Stomach smooth muscle (tissue), 2 donors: Measurements from ENCODE around the gene MYO5B.
"Not testable (repeated sequence)": the region's sequence is repeated elsewhere in the genome, so short reads cannot be mapped to it uniquely, and the experiment has no call there.

ENCODE experiments used
- H3K27ac ChIP-seq: one replicate; pipeline ENCODE4 v1.7.0; 2013; ENCODE audit warnings: mild to moderate bottlenecking, low read length, inconsistent platforms
- H3K27me3 ChIP-seq, 2 donors: one replicate each; pipeline ENCODE4 v1.7.0; 2013; ENCODE audit warnings: low read length in 2 of 2; ENCODE audit not compliant: insufficient read depth in 2 of 2, control insufficient read depth in 1 of 2
- H3K36me3 ChIP-seq, 2 donors: one replicate each; pipeline ENCODE4 v1.7.0; 2013; ENCODE audit warnings: low read length in 2 of 2; ENCODE audit not compliant: control insufficient read depth in 2 of 2, insufficient read depth in 2 of 2
- H3K4me1 ChIP-seq: one replicate; pipeline ENCODE4 v1.7.0; 2013; ENCODE audit warnings: low read length; ENCODE audit not compliant: control insufficient read depth, insufficient read depth
- H3K4me3 ChIP-seq, 2 donors: one replicate each; pipeline ENCODE4 v1.7.0; 2013; ENCODE audit warnings: low read length in 2 of 2
- H3K9ac ChIP-seq, 2 donors: one replicate each; pipeline ENCODE4 v1.7.0; 2013; ENCODE audit warnings: low read length in 2 of 2, mild to moderate bottlenecking in 1 of 2
- H3K9me3 ChIP-seq, 2 donors: one replicate each; pipeline ENCODE4 v1.7.0; 2013; ENCODE audit warnings: low read length in 2 of 2; ENCODE audit not compliant: control insufficient read depth in 2 of 2
- donor health status: healthy.
- donor health status: Pancreatic carcinoma.

Gene MYO5B

DNA sequence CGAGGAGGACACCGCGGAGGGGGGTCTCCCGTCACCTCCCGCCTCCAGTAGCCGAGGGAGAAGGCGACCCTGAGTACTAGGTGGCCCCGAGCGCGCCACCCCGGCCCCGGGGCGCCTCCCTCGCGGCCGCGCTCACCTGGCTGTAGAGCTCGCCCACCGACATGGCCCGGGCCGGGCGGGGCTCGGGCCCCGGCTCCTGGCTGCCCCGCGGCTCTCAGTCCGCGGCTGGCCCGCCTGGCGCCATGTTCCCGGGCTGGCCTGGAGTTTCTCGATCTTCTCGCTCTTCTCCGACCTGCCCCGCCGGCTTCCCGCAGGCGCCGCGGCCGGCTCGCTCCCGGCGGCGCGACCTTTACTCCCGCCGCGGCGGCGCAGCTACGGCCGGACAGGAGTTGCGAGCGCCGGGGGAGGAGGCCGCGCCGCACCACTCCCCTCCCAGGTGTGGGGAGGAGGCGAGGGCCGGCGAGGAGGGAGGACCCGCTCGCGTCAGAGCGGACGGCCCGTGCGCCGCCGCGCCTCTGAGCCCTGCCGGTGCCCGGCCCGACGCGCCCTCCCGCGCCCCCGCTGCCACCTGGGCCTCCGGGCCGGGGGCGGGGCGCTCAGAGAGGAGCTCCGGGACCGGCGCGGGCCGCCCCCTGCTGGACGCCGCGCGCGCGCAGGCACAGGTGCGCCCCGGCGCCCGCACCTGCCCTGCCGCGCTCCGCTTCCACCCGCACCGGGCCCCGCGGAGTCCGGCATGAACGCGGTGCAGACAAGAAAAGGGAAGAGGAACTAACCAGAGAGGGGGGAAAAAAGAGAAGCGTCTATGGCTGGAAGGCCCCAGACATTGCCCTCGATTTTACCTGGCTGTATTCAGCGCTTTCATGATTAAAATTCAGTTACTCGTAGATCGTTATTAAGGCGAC lies at the start of gene MYO5B:
TSS of gene MYO5B (minus strand) at position 517 of the 902 bp plus-strand sequence. CDS start at position 163, 354 bp downstream.
- H3K4me1 ChIP-seq = peaks cover 8% of the 10 kb centered on the region
- H3K9ac ChIP-seq = no peak within 1 kb of the TSS
- no peaks in the 10 kb centered on the region for H3K36me3 ChIP-seq
- H3K9me3 ChIP-seq = no peaks in the 10 kb centered on the region
- no peak within 1 kb of the TSS for H3K27ac ChIP-seq
- peak within 1 kb of the TSS; percentile 34 to 65 for H3K4me3 ChIP-seq
- H3K27me3 ChIP-seq = peaks cover 42 to 56% of the 10 kb centered on the region in 2 donors

DNA sequence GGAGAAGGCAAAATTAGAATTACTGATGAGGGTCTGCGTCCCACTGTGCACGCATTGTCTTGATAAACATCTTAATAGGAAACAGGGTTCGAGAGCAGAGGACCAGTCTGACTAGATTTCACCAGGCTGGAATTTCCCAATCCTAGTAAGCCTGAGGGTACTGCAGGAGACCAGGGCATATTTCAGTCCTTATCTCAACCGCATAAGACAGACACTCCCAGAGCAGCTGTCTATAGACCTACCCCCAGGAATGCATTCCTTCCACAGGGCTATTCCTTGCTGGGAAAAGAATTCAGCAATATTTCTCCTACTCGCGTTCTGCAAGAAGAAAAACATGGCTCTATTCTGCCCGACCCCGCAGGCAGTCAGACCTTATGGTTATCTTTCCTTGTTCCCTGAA lies 46.8 kb upstream of the MYO5B start:
- not testable (repeated sequence) for H3K36me3 ChIP-seq, H3K27ac ChIP-seq, H3K4me3 ChIP-seq, H3K27me3 ChIP-seq, H3K4me1 ChIP-seq, H3K9ac ChIP-seq, H3K9me3 ChIP-seq

DNA sequence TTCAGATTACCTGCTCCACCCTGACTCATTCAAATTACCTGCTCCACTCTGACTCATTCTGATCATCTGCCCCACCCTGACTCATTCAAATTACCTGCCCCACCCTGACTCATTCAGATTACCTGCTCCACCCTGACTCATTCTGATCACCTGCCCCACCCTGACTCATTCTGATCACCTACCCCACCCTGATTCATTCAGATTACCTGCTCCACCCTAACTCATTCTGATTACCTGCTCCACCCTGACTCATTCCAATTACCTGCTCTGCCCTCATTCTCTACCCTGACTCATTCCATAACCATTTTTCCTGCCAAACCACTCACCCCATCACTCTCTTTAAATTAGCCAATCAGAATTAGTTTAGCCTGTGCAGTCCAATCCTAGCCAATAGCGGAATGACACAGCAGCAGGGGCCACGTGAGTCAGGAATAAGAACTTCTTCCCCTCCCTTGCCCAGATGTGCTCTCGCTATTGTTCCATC lies 45.2 kb upstream of the MYO5B start:
- no peaks in the 10 kb centered on the region for H3K27me3 ChIP-seq
- no peaks in the 10 kb centered on the region for H3K36me3 ChIP-seq
- peaks cover 0 to 2% of the 10 kb centered on the region in 2 donors for H3K9me3 ChIP-seq
- no peak overlapping the region for H3K9ac ChIP-seq
- no peaks in the 10 kb centered on the region for H3K4me1 ChIP-seq
- H3K27ac ChIP-seq = no peak overlapping the region
- H3K4me3 ChIP-seq = no peak overlapping the region

DNA sequence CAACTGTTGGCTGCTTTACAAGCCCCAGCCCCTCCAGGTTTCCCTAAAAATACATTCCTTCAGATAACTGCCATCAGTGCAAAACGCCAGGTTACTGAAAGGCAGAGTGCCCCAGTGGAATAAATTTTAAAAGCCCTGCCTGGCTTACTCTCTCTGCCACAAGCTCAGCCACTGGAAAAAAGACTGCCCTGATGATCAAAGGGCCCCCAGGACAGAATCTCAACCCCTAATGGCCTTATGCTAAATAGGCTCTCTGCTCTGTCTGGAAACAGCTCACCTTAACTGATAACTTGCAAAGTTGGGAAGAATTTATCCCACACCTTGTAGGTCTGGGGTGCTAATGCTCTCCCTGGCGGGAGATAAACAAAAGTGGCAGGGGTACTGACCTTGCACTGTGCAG lies 37.5 kb upstream of the MYO5B start:
- Histone ChIP-seq H3K9me3 (no peaks in the 10 kb centered on the region), H3K4me1 (no peaks in the 10 kb centered on the region), H3K27me3 (no peaks in the 10 kb centered on the region), H3K4me3 (no peak overlapping the region), H3K9ac (no peak overlapping the region), H3K27ac (no peak overlapping the region), H3K36me3 (no peaks in the 10 kb centered on the region)

DNA sequence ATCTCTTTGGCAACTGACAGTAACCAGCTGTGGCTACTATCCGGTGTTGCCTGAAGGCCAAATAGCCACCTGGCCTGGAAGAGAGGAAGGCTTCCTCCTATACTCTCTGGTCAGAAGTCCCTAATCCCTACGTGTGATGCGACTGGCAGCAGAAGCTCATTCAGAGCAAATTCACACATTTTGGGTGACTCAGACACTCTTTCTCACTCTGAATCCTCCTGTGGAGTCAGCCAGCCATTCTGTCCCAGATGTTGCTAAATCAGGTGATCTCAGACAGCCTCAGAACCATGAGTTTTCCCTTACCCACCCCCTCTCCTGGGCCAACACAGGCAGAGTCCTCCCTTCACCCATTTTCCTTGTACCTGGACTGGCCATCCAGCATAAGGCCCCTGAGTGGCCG lies 36.7 kb upstream of the MYO5B start:
- no peak overlapping the region for H3K4me3 ChIP-seq
- no peak overlapping the region for H3K27ac ChIP-seq
- H3K9me3 ChIP-seq = no peaks in the 10 kb centered on the region
- H3K9ac ChIP-seq = no peak overlapping the region
- no peaks in the 10 kb centered on the region for H3K36me3 ChIP-seq
- H3K27me3 ChIP-seq = no peaks in the 10 kb centered on the region
- H3K4me1 ChIP-seq = no peaks in the 10 kb centered on the region

DNA sequence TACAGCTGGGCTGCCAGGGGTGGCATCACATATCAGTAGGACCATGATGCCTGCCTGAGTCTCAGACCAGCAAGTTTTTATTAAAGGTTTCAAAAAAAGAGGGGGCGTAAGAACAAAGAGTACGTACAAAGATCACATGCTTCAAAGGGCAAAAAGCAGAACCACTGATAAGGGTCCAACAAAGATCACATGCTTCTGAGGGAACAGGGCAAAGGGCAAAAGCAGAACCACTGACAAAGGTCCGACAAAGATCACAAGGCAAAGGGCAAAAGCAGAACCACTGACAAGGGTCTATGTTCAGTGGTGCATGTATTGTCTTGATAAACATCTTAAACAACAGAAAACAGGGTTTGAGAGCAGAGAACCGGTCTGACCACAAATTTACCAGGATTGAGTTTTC lies 25.3 kb upstream of the MYO5B start:
- not testable (repeated sequence) for H3K9me3 ChIP-seq, H3K36me3 ChIP-seq, H3K4me3 ChIP-seq, H3K27ac ChIP-seq, H3K4me1 ChIP-seq, H3K27me3 ChIP-seq, H3K9ac ChIP-seq

DNA sequence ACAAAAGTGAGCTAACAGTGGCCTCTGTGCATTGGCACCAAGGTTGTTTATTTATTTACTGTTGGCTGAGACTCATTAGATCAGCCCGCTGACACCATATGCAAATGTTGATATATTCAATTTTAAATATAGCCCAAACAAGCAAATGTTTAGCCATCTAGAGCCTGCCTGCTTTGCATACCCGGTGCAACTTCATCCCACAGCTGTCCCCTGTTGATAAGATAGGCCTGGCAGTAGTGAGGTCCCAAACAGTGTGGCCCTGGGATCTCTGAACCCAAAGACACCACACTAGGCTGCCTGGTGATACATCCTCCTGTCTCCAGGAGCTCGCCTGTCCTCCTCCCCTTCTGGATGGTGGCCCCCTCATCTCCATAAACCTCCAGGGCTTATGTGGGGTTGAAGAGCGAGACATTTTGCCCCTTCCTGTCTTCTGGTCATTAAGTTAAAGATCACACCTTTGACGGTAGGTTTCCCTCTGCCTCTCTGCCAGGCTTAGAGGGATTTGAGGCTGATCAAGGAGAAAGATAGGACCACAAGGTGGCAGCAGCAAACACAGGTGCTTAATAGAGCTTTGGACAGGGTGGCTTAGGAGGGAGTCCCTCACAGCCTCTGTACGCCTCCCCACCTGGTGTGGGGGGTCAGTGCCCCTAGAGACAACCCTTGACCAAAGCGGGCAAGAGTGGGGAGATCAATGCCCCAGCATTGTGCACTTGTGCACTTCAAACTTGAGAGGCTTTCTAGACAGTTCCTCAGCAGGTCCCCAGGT lies 23.7 kb upstream of the MYO5B start:
- no peaks in the 10 kb centered on the region for H3K9me3 ChIP-seq
- no peaks in the 10 kb centered on the region for H3K36me3 ChIP-seq
- H3K27me3 ChIP-seq = no peaks in the 10 kb centered on the region
- H3K27ac ChIP-seq = no peak overlapping the region
- H3K4me1 ChIP-seq = peaks cover 7% of the 10 kb centered on the region
- H3K9ac ChIP-seq = no peak overlapping the region
- H3K4me3 ChIP-seq = no peak overlapping the region

DNA sequence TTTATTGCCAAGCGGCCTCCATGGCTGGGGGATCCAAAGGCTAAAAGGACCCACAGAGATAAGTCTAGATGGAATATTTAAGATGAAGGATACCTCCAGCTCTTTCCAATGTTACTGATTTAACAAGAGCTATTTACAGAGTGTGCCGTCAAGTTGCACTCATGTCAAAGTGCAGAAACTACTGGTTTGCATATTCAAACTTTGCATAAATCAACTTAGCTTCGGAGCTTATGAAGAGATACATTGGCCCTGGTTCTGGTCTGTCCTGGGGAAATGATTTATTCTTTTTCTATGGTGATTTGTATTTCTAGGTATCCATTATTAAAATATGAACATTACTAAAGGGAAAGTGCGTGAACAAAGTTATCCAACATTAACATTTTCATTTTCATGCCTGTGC lies 14.4 kb upstream of the MYO5B start:
- H3K9me3 ChIP-seq = no peaks in the 10 kb centered on the region
- H3K9ac ChIP-seq = no peak overlapping the region
- no peak overlapping the region for H3K27ac ChIP-seq
- H3K4me1 ChIP-seq = peaks cover 2% of the 10 kb centered on the region
- H3K27me3 ChIP-seq = peaks cover 0 to 2% of the 10 kb centered on the region in 2 donors
- H3K36me3 ChIP-seq = no peaks in the 10 kb centered on the region
- no peak overlapping the region for H3K4me3 ChIP-seq

DNA sequence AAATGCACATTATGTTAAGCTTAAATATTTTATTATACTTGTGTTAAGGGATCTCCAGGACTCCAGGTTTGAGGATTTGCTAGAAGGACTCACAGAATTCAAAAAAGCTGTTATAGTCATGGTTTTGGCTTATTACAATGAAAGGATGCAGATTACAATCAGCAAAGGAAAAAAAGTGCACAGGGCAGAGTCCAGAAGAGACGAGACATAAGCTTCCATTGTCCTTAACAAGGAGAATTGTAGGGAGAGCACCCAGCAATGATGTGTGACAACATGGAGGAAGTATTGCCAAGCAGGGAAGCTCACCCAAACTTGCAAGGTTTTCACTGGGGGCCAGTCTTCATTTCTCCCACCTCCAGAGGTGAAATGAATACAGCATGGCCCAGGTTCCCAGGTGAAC lies 12.8 kb upstream of the MYO5B start:
- H3K9me3 ChIP-seq = no peaks in the 10 kb centered on the region
- H3K27me3 ChIP-seq = peaks cover 3% of the 10 kb centered on the region in 2 donors

DNA sequence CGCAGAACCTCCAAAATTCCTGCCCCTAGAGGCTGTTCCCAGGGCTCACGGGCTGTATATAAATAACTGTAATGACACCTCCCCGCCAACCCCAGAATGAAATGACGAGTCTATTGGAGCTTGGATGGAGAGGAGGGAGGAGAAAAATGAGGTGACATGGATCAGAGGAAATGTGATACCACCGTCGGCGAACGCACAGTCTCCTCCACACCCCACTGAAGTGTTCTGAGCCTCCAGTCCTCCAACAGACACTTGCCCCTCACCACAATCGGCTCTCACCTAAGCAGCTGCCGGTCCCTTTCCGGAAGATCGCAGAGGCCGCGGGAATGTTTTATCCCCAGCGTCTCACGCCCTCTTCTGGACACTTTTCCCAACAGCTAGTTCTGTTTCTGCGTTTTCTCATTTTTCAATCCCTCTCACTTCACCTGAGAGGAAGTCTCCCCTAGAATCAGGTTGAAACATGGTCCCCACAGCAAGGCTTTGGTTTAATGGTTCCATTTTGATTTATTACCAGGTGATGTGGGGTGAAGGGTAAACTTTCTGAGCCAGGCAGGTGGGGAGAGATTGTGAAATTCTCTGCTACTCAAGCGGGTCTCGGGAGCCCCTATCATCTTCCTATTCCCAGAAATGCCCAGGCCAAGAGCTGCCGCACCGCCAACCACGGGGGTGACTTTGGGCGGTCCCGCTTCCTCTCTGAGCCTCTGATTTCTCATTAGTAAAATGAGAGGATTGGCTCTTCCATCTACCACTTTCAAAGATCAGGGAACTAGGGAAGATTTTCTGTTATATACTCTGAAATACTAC lies 9.1 kb upstream of the MYO5B start:
- no peak overlapping the region for H3K9ac ChIP-seq
- peaks cover 2% of the 10 kb centered on the region for H3K4me1 ChIP-seq
- H3K4me3 ChIP-seq = no peak overlapping the region
- H3K27ac ChIP-seq = no peak overlapping the region
- no peaks in the 10 kb centered on the region for H3K36me3 ChIP-seq
- peaks cover 3 to 6% of the 10 kb centered on the region in 2 donors for H3K27me3 ChIP-seq
- no peaks in the 10 kb centered on the region for H3K9me3 ChIP-seq

More for the DNA sequence above, 12.8 kb upstream of the MYO5B start:
- peaks cover under 1% of the 10 kb centered on the region for H3K4me1 ChIP-seq
- no peak overlapping the region for H3K9ac ChIP-seq
- H3K4me3 ChIP-seq = no peak overlapping the region
- no peak overlapping the region for H3K27ac ChIP-seq
- H3K36me3 ChIP-seq = no peaks in the 10 kb centered on the region
